Peyer's patch (tissue), 4 donors: Measurements from ENCODE around the gene TADA2B. TPM values are rescaled to one million over a fixed set of nuclear protein-coding genes. Genes with fewer than 3 reads are reported as not detected.

Source experiments
- DNase-seq, 3 donors: peaks; one replicate each; pipeline ENCODE4 v3.0.0-alpha.2; 2017 to 2019
- H3K27ac ChIP-seq, 4 donors: fragments of 200-600 bp; sonication (generic); one replicate each; pipeline ENCODE4 v1.5.1; 2016 to 2019
- H3K27me3 ChIP-seq, 2 donors: fragments of 200-600 bp; sonication (generic); one replicate each; pipeline ENCODE4 v1.5.1; 2019
- H3K36me3 ChIP-seq, 3 donors: fragments of 200-600 bp; sonication (generic); one replicate each; pipeline ENCODE4 v1.5.1; 2016 to 2019
- H3K4me1 ChIP-seq, 4 donors: fragments of 200-600 bp; sonication (generic); one replicate each; pipeline ENCODE4 v1.5.1; 2016 to 2019
- H3K4me3 ChIP-seq, 4 donors: fragments of 200-600 bp; sonication (generic); 1 replicate in 3 of 4; 2 replicates in 1 of 4; pipeline ENCODE4 v1.5.1; 2016 to 2019; ENCODE audit warnings: mild to moderate bottlenecking in 1 of 4
- H3K9me3 ChIP-seq, 4 donors: fragments of 200-600 bp; sonication (generic); one replicate each; pipeline ENCODE4 v1.5.1; 2016 to 2019; ENCODE audit warnings: mild to moderate bottlenecking in 1 of 4
- POLR2A ChIP-seq, 2 donors: fragments of 450-650 bp; IDR thresholded peaks; one replicate each; pipeline ENCODE4 v1.5.1; 2017; ENCODE audit warnings: antibody characterized with exemption in 2 of 2, mild to moderate bottlenecking in 2 of 2, moderate library complexity in 2 of 2
- total RNA-seq, 4 donors: library from RNA; depleted of rRNA; stranded (reverse); fragments of >200 nt; gene quantifications; one replicate each; pipeline ENCODE4 v1.1.0, GENCODE V29; 2016
- TF ChIP-seq, protein P1 (sequence below), 6 experiments: fragments of 450-650 bp in 4 of 6; fragments of 200-600 bp in 2 of 6; sonication (generic) in 1 of 6; IDR thresholded peaks; one replicate each; pipeline ENCODE4 v1.5.1; 2017 to 2019; ENCODE audit warnings: antibody characterized with exemption in 6 of 6, mild to moderate bottlenecking in 3 of 6, moderate library complexity in 1 of 6

TADA2B gene
- total RNA-seq, 4 donors from 2014 or later: 23.1 to 31.4 (median 27.8) TPM

DNA sequence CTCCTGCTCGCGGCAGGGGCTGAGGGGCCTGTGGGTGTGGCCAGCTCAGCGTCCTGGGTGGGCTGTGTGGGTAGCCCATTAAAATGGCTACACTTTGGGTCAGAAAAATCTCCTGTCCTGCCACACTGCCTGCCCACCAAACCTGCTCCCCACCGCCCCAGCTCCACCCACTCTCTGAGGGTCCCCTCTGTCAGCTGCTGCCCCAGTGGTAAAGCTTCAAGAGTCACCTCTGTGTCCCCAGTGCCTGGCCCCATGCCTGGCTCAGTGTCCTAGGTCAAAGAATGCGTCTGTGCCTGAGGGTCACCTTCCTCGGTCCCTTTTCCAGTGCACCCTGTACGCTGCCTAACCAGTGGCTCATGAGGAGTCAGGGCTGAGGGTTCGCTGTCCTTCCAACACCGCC, 24.9 kb upstream of the TADA2B start:
- H3K4me3 ChIP-seq: no peak overlapping the region
- TF ChIP-seq POLR2A (IDR thresholded peaks at IDR 0.05): no peak
- TF ChIP-seq, protein P1, sequence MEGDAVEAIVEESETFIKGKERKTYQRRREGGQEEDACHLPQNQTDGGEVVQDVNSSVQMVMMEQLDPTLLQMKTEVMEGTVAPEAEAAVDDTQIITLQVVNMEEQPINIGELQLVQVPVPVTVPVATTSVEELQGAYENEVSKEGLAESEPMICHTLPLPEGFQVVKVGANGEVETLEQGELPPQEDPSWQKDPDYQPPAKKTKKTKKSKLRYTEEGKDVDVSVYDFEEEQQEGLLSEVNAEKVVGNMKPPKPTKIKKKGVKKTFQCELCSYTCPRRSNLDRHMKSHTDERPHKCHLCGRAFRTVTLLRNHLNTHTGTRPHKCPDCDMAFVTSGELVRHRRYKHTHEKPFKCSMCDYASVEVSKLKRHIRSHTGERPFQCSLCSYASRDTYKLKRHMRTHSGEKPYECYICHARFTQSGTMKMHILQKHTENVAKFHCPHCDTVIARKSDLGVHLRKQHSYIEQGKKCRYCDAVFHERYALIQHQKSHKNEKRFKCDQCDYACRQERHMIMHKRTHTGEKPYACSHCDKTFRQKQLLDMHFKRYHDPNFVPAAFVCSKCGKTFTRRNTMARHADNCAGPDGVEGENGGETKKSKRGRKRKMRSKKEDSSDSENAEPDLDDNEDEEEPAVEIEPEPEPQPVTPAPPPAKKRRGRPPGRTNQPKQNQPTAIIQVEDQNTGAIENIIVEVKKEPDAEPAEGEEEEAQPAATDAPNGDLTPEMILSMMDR (IDR thresholded peaks at IDR 0.05): no peak
- peaks cover 0 to 87% (median 0%) of the 10 kb centered on the region in 3 donors for H3K36me3 ChIP-seq
- no peaks in the 10 kb centered on the region for H3K27me3 ChIP-seq
- H3K4me1 ChIP-seq: no peaks in the 10 kb centered on the region
- DNase-seq: no peak
- no peak overlapping the region for H3K27ac ChIP-seq
- no peaks in the 10 kb centered on the region for H3K9me3 ChIP-seq

DNA sequence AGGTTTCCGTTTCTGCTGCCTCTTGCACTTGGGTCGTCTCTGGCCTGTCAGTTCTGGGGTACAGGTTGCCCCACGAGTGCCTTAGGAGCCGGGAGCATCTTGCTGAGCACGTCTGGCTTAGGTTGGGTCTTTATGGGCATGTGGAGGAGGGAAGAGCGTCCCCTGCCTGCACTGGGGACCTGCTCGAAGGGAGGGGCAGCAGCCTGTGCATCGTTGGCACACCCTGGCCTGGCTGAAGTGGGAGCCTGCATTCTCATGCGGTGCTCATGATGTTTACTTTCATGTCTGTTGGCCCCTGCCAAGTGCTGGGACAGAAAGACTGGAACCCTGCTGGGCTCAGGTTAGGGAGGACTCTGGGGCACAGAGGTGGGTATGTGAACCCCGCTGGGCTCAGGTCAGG, 23.8 kb upstream of the TADA2B start:
- H3K27me3 ChIP-seq: no peaks in the 10 kb centered on the region
- TF ChIP-seq, protein P1 (IDR thresholded peaks at IDR 0.05): no peak
- no peak for TF ChIP-seq POLR2A (IDR thresholded peaks at IDR 0.05)
- no peak overlapping the region for H3K27ac ChIP-seq
- no peak for DNase-seq
- H3K9me3 ChIP-seq: no peaks in the 10 kb centered on the region
- no peak overlapping the region for H3K4me3 ChIP-seq
- no peaks in the 10 kb centered on the region for H3K4me1 ChIP-seq
- H3K36me3 ChIP-seq: peaks cover 0 to 88% (median 0%) of the 10 kb centered on the region in 3 donors

DNA sequence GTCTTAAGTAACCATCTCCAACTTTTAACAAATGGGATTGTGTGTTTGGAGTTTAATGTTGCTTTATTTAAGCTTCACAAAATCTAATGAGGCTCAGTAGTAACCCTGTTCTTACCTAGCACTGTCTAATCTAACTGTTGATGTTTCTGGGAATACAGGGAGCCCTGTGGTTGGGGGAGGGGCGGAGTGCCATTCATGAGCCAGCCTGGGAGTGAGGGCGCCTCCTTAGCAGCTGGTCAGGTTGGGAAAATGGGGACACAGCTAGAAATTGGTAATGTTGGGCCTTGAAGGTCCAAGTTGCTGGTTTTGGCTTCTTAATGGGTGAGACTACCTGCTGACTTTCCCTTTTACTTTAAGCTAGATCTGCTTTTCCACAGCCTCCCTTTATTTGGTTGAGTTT, 22.9 kb upstream of the TADA2B start:
- H3K36me3 ChIP-seq: peaks cover 0 to 88% (median 0%) of the 10 kb centered on the region in 3 donors
- DNase-seq: no peak
- TF ChIP-seq, protein P1 (IDR thresholded peaks at IDR 0.05): no peak
- no peak for TF ChIP-seq POLR2A (IDR thresholded peaks at IDR 0.05)
- no peaks in the 10 kb centered on the region for H3K4me1 ChIP-seq
- H3K27ac ChIP-seq: no peak overlapping the region
- H3K27me3 ChIP-seq: no peaks in the 10 kb centered on the region
- no peaks in the 10 kb centered on the region for H3K9me3 ChIP-seq
- no peak overlapping the region for H3K4me3 ChIP-seq

DNA sequence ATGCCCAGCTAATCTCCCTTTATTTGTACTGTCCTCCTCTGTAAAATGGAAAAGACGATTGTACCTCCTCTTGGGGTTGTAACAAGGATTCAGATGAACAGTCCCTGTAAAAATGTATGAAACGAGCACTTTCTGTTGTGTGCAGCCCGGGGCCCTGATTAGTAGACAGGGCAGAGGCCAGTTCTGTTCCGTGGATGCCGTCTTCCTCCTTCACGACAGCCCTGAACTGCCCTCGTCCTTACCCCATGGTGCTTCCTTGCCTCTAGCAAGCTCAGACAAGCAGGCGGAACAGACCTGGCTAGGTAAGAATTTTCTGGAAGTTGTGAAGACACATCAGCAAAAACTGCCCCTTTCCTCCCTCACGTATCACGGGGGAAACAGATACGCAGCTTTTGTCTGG, 22.3 kb upstream of the TADA2B start:
- H3K9me3 ChIP-seq: no peaks in the 10 kb centered on the region
- no peak overlapping the region for H3K27ac ChIP-seq
- no peak overlapping the region for H3K4me3 ChIP-seq
- DNase-seq: no peak
- H3K27me3 ChIP-seq: no peaks in the 10 kb centered on the region
- no peak for TF ChIP-seq POLR2A (IDR thresholded peaks at IDR 0.05)
- TF ChIP-seq, protein P1 (IDR thresholded peaks at IDR 0.05): no peak
- peaks cover 0 to 88% (median 0%) of the 10 kb centered on the region in 3 donors for H3K36me3 ChIP-seq
- no peaks in the 10 kb centered on the region for H3K4me1 ChIP-seq

DNA sequence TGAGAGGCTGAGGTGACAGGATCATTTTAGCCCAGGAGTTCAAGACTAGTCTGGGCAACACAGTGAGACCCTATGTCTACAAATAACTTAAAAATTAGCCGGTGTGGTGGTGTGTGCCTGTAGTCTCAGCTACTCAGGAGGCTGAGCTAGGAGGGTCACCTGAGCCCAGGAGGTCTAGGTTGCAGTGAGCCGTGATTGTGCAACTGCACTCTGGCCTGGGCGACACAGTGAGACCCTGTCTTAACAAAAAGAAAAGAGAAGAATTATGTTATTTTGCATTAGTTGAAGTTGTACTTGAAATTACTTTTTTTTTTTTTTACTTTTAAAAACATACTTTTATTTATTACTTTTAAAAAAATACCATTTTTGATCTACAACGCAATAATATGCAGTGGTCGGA, 21.8 kb upstream of the TADA2B start:
- TF ChIP-seq, protein P1 (IDR thresholded peaks at IDR 0.05): no peak
- no peak for TF ChIP-seq POLR2A (IDR thresholded peaks at IDR 0.05)
- Histone ChIP-seq H3K9me3 (no peaks in the 10 kb centered on the region), H3K27me3 (no peaks in the 10 kb centered on the region), H3K27ac (no peak overlapping the region), H3K36me3 (peaks cover 0 to 88% (median 0%) of the 10 kb centered on the region in 3 donors), H3K4me1 (no peaks in the 10 kb centered on the region), H3K4me3 (no peak overlapping the region)
- no peak for DNase-seq
